Fibroblast of skin of left biceps (primary cell): ENCODE results near the gene RAB3GAP2.
A peak's percentile ranks its signal among the peaks of the same experiment; 100 is the strongest.
"Not testable (repeated sequence)": the region's sequence is repeated elsewhere in the genome, so short reads cannot be mapped to it uniquely, and the experiment has no call there.

Experiments used
- DNase-seq, 2 experiments: peaks; one replicate each; pipeline ENCODE4 v3.0.0-alpha.2; 2013; ENCODE audit warnings: low read depth in 2 of 2

The RAB3GAP2 gene, protein sequence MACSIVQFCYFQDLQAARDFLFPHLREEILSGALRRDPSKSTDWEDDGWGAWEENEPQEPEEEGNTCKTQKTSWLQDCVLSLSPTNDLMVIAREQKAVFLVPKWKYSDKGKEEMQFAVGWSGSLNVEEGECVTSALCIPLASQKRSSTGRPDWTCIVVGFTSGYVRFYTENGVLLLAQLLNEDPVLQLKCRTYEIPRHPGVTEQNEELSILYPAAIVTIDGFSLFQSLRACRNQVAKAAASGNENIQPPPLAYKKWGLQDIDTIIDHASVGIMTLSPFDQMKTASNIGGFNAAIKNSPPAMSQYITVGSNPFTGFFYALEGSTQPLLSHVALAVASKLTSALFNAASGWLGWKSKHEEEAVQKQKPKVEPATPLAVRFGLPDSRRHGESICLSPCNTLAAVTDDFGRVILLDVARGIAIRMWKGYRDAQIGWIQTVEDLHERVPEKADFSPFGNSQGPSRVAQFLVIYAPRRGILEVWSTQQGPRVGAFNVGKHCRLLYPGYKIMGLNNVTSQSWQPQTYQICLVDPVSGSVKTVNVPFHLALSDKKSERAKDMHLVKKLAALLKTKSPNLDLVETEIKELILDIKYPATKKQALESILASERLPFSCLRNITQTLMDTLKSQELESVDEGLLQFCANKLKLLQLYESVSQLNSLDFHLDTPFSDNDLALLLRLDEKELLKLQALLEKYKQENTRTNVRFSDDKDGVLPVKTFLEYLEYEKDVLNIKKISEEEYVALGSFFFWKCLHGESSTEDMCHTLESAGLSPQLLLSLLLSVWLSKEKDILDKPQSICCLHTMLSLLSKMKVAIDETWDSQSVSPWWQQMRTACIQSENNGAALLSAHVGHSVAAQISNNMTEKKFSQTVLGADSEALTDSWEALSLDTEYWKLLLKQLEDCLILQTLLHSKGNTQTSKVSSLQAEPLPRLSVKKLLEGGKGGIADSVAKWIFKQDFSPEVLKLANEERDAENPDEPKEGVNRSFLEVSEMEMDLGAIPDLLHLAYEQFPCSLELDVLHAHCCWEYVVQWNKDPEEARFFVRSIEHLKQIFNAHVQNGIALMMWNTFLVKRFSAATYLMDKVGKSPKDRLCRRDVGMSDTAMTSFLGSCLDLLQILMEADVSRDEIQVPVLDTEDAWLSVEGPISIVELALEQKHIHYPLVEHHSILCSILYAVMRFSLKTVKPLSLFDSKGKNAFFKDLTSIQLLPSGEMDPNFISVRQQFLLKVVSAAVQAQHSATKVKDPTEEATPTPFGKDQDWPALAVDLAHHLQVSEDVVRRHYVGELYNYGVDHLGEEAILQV (N-terminal part only)

DNA sequence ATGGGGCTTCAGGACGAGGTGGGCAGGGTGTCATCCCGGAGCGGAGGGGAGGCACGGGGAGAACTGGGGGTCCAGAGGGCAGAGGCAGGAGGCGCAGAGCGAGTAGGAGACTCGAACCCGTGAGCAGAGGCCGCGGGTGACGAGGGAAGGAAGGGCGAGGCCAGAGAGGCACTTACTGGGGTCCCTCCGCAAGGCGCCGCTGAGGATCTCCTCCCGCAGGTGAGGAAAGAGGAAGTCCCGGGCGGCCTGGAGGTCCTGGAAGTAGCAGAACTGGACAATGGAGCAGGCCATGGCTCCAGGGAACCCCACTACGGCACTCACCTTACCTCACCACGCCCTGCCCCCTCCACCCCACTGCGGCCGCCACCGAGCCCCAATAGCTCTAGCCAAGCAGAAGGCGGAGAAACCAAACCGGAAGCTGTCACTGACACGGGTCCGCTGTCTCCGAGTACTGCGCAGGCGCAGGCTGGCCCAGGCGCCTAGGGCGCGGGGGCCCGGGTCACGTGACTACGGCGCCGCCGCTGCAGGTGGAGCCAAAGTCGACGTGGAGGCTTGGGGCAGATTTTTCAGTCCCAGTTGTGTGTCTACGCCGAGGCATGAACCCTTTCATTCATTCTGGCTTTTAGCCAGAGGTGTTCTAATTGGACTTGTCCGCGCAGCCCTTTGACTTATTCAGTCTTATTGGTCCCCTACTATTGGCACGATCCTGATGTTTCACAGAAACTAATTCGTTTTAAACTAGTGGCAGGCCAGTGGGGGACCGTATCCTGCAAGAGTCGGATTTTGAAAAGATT is at the start of gene RAB3GAP2:
RAB3GAP2 (minus strand) TSS at position 407 of the 794 bp plus-strand sequence; CDS start at position 291, 116 bp downstream.
- DNase-seq = peak; percentile 79 to 81

DNA sequence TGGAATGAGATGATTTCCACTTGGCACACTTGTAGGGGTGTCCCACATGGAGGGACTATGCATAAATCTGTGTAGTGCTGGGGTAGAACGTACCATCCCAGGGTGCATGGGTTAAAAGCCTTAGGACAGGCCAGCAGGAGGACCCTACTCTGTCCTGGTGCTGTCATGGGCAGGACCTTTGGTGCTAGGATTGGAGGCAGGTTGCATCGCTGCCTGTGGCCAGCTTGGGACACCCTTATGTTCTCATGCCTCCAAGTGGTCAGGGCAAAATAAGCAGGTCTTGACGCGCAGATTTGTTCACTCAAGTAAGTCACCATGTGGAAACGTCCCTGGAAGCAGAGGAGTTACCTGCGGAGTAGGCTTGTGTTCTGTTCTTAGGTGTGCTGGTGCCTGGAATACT is 49.5 kb upstream of the RAB3GAP2 start:
- DNase-seq = no peak

DNA sequence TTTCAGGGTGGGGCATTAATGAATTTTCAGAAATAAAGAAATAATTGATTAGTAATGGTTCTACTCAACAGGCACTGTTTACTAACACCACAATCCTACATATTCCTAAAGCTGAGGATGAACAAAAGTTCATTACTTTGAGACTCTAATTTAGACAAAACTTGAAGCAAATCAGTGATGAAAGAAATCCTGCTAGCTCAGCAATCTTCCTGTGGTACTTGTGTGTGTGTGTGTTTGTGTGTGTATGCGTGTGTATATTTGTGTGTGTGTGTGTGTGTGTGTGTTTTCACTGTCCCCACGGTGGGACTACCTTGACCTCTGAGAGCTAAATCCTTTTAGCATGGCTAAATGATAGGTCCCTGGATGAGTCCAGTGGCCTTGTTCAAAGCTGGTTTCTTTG is 48.5 kb upstream of the RAB3GAP2 start:
- no peak for DNase-seq

DNA sequence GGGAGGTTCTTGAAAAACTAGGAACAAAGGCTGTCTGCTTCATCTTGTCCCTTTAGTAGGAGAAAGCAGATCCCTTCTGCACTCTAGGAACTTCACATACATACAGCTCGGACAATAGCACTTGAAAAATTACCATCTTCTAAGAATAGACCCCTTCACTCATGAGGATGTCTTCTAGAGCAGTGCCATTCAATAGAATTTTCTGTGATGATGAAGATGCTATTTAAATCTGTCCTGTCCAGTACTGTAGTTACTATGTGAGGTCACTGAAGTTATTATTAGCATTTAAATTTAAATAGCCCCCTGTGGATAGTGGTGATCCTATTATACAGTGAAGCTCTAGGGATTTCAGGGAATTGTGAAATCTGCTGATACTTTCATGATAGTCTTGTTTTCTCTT is 46.4 kb upstream of the RAB3GAP2 start:
- no peak for DNase-seq

DNA sequence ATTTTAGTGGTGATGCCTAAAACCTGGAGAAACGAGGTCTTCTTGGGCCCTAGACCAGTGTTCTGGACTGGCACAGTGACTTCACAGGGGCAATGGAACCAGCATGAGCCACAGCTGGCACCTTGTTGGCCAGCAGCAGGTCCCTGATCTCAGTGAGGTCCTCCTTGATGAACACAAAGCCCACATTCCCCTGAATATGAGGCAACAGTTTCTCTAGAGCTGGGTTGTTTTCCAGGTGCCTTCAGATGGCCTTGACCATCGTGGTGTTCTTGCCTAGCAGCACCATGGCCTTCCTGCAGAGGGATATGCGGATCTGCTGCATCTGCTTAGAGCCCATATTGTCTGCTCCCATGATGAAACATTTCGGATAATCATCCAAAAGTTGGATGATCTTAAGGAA is 44.9 kb upstream of the RAB3GAP2 start:
- DNase-seq = no peak

DNA sequence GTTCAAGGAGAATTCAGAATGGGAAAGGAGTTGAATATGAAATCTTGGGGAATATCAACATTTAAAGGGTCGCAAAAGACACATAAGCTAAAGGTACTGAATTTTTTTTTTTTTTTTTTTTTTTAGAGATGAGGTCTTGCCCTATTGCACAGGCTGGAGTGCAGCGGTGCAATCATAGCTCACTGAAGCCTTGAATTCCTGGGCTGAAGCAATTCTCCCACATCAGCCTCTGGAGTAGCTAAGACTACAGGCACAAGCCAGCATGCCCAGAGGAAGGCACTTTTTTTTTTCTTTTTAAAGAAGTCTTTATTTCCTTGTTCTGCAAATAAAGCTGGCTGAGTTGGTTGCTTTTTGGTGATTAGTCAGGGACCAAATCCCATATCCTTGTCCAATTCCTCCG is 44.1 kb upstream of the RAB3GAP2 start:
- no peak for DNase-seq

DNA sequence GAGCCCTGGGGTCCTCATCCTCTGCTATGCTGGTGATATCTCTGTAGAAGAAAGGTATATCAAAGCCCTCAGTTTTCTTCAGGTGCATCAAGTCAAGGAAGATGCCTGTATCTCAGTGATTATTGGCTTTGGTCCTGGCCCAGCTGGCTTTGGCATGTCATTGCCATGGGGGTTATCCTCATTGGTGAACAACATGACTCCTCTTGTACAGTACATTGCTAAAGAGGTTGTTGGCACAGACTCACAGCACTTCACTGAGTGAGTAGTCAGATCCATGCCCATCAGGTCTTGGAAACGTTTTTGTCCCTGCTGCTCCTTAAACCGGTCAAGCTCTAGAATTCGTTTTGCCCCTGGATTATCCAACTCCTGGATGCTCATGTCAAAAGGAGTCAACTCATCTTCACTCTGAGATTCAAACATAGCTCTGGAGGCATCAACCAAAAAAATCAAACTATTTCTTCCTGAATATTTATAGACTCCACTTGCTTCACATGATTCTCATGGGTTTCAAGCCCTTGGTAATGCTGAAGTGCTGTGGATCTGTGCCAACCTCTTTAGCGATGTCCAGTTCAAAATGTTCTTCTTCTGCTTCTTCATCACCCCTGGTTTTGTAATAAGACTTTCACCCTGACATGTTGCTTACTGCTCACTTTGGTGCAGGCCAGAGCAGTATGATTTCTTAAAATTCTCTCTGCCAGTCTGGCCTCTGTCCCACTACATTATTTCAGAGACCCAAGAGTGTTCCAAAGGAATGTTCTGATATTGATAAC is 43.0 kb upstream of the RAB3GAP2 start:
- no peak for DNase-seq

DNA sequence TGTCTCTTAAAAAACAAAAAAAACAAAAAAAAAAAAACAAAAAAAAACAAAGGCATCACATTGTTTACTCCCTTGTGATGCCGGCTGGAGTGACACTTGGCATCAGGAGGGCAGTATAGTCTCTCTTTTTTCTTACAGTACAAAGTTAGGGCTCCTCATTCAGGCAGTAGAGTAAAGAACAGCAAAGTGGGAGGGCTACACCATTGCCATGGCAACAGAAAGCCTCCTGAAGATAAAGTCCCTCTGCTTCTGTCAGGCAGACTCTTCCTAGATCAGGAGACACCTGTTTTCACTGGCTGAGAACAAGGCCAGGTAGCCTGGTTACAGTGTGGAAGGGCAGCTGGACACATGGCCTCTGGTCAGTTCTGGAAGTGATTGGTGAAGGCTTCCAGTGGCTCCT is 41.3 kb upstream of the RAB3GAP2 start:
- DNase-seq = no peak

DNA sequence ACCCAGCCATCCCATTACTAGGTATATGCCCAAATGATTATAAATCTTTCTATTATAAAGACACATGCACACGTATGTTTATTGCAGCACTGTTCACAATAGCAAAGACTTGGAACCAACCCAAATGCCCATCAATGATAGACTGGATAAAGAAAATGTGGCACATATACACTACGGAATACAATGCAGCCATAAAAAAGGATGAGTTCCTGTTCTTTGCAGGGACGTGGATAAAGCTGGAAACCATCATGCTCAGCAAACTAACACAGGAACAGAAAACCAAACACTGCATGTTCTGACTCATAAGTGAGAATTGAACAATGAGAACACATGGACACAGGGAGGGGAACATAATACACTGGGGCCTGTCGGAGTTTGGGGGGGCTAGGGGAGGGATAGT is 37.9 kb upstream of the RAB3GAP2 start:
- DNase-seq = not testable (repeated sequence)

DNA sequence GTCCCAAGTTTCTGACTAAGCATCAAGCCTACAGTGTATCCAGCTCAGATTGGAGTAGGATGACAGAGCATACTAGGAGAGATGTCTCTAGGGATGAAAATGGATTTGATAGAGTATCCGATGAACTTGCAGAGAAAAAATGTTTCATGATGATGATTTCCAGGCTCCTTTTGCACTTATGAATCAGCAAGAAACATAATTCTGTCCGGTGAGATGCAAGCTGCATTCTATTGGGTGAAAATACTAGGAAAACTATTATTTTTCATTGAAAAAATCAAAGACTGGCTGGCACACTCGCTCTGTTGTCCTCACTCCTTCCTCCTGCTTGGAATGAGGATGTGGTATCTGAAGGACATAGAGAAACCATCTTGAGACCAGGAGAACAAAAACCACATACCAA is 35.4 kb upstream of the RAB3GAP2 start:
- no peak for DNase-seq

DNA sequence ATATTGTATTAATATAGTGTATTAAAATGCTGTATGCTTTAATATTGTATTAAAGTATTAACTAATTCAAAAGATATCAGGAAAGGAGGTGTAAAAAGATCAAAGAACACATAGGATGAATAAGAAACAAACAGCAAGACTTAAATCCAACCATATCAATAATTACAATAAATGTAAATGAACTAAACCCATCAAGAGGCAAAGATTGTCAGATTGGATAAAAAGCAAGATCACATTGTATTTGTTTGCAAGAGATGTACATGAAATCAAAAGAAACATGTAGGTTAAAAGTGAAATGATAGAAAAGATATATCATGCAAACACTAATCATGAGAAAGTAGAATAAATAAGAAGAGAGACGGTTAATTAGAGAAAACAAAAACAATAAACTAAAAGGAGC is 34.1 kb upstream of the RAB3GAP2 start:
- no peak for DNase-seq

DNA sequence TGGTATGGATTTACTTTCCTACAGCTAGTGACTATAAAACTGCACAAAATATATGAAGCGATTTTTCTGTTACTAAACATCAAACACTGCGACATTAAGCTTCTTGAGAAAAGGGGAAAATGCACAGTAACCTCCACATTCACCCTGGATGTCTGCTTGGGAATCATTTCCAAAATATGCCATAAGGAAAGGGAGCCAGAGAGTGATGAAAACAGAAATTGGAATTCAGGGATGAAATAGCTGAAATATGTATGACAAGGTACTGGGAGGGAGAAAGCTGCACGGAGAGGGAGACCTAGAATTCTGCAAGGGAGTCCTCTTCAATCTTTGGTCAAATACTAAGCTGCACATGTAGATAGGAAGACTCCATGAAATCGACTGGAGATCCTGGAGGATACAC is 31.6 kb upstream of the RAB3GAP2 start:
- DNase-seq = no peak

DNA sequence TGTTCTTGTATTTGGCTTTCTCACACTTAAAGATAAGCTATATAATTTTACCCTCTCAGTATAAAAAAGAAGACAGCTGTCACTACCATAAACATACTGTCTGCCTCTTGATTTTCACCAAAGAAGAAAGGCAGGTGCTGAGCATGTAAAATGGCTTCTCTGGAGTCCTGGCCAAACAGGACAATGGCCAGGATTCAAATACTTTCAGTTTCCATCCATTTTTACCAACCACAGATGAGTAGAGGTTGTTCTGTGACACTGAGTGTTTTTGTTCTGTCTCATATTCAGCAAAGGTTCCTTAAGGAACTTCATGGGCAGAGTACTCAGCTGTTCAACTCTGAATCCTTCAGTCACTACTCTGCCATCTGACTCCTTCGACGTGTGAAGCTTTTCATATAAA is 29.4 kb upstream of the RAB3GAP2 start:
- DNase-seq = no peak

DNA sequence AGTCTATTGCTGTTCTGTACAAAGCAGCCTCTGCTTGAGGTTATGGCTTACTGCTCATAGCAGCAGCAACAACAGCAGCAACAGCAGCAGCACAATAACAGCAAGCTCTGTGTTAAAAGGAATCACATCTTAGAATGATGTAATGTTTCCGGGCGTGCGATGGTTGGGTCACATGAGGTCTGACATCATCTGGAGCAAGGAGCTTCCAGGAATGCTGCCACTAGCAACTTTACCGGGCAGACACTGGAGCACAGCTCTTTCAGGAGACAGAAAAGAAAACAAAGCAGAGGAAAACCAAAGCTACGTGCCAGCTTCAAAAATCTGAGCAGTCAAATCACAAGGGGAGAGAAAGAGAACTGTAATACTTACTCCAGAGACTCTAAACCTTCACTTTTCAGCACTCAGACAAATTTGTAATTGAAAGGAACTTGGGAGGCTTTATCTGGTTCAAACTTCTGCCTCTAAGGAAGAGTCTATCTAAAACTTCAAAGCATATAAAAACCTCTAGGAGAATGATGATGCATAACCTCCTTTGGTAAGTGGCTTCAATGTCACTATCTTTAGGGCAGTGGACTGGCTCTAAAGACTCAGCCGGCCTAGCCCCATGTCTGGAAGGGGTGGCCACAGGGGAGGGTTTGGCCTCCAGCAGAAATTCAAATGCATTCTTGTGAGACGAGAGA is 28.3 kb upstream of the RAB3GAP2 start:
- peak; percentile 69 to 70 for DNase-seq

DNA sequence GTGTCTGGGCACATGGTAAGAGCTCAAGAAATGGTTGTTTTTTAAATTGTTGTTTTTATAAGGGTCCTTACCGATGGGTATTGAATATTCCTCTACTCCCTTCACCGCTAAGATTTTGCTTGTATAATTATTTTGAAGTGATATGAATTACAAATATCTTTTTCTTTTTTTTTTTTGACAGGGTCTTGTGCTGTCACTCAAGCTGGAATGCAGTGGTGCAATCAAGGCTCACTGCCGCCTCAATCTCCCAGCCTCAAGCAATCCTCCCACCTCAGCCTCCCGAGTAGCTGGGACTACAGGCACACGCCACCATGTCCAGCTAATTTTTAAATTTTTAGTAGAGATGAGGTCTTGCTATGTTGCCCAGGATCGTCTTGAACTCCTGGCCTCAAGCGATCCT is 27.1 kb upstream of the RAB3GAP2 start:
- no peak for DNase-seq

DNA sequence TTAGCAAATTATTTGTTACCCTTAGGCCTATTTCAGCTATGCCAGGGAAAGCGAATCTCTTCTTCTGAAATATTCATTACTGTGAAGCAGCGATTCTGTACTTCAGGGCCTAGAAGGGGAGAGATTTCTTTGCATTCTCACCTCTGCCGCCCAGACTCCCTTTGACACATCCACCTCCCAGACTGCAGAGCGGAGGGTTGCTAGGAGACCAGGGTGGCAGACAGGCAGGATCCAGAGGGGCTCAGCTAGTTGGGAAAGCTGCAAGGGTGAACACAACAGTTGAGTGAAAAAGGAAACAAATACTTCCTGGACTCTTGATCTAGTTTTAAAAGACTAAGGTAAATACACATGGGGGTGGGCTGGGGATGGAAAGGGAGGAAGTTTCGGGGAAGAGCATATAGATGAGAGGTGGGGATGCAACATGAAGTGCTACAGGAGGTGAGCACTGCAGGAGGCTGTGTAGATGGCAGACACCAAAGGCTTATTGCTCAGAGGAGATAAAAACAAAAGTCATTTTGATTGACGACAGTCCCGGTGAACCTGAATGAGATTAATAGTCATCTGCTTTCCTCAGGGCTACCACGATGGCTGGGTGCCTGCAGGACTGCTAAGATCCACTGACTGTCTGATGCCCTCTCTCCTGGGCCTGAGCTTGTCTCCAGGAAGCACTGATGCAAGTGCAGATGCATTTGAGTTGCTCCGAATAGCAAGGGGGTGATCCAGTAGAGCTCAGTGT is 26.4 kb upstream of the RAB3GAP2 start:
- no peak for DNase-seq

DNA sequence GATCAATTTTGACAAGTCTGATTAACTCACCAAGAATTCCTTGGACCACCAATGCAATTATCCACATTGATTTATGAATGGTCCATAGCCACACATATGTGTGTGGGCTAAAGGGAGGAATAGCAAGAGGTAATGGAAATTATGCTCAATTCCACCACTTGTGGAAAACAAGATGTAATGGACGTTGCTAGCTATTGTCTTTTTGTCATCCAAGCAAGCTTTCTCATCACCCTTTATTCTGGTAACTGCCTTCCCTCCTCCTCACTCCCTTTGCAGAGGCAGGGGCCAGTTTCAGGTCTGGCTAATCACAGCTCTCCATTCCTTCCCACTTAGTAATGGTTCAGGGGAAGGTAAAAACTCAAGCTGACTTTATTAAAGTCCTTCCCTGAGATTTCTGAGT is 24.7 kb upstream of the RAB3GAP2 start:
- DNase-seq = no peak

DNA sequence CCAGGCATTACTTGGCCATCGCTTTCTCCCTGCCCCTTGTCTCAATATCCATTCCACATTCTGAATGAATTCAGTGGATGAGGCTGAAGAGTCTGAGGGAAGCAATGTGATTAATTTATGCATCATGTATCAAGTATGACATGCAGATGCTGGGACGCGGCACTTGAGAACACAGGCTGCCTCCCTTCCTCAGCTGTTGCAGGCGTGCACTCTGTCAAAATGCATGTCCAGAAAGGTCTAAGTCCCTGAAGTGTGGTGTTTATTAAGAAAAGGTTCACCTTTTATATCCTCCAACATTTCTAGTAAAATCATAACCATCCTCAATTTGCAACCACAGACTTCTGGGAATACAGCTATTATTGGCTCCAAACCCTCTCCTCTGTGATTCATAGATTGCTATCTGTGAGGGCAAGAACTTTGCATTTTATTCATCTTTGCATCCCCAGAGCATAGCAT is 22.6 kb upstream of the RAB3GAP2 start:
- peak; percentile 60 to 69 for DNase-seq

DNA sequence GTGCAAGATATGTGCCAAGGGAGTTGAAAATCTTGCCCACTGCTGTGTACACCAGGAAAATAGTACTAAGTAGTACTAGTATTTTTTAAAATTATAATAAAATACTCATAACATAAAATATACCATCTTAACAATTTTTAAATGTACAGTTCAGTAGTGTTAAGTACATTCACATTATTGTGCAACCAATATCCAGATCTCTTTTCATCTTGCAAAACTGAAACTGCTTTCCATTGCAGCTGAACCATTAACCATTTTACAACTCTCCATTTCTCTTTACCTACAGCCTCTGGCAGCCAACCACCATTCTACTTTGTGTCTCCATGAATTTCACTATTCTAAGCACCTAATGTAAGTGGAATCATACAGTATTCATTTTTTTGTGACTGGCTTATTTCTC is 19.3 kb upstream of the RAB3GAP2 start:
- no peak for DNase-seq
